Measurements from ENCODE around the gene NDUFS5.
A peak's percentile ranks its signal among the peaks of the same experiment; 100 is the strongest.
"Not testable (repeated sequence)": the region's sequence is repeated elsewhere in the genome, so short reads cannot be mapped to it uniquely, and the experiment has no call there.

Gene NDUFS5

GRCh38 chr1:39026051-39026865, at the start of gene NDUFS5:
NDUFS5 (plus strand) TSS chr1:39026350; CDS start chr1:39028725, 2,375 bp downstream.
- DNase-seq (ENCODE audit: low spot score): peak; percentile 45

- not testable (repeated sequence) for DNase-seq (ENCODE audit: low spot score)
These were observed 48.5 kb upstream of the NDUFS5 start for GRCh38 chr1:38977399-38978244.

GRCh38 chr1:38978245-38978542, 48.0 kb upstream of the NDUFS5 start:
- not testable (repeated sequence) for DNase-seq (ENCODE audit: low spot score)

GRCh38 chr1:38979380-38979779, 46.8 kb upstream of the NDUFS5 start:
- not testable (repeated sequence) for DNase-seq (ENCODE audit: low spot score)

- DNase-seq (ENCODE audit: low spot score): no peak
These were observed 36.2 kb upstream of the NDUFS5 start for GRCh38 chr1:38989979-38990378.

- DNase-seq (ENCODE audit: low spot score): no peak
These were observed 35.8 kb upstream of the NDUFS5 start for GRCh38 chr1:38990386-38990737.

GRCh38 chr1:38990738-38991637, 35.2 kb upstream of the NDUFS5 start, which contains the start of gene AKIRIN1:
AKIRIN1 (plus strand) TSS chr1:38991276; CDS start chr1:38991381, 105 bp downstream.
- peak; percentile 86 for DNase-seq (ENCODE audit: low spot score)

- peak; percentile 35 for DNase-seq (ENCODE audit: low spot score)
These were observed 34.3 kb upstream of the NDUFS5 start for GRCh38 chr1:38991638-38992411.

GRCh38 chr1:38992412-38993111, 33.6 kb upstream of the NDUFS5 start:
- no peak for DNase-seq (ENCODE audit: low spot score)

GRCh38 chr1:38994196-38994595, 32.0 kb upstream of the NDUFS5 start:
- no peak for DNase-seq (ENCODE audit: low spot score)

- no peak for DNase-seq (ENCODE audit: low spot score)
These were observed 28.9 kb upstream of the NDUFS5 start for GRCh38 chr1:38997034-38997900.

GRCh38 chr1:38997901-38998190, 28.3 kb upstream of the NDUFS5 start:
- DNase-seq (ENCODE audit: low spot score): no peak

- no peak for DNase-seq (ENCODE audit: low spot score)
These were observed 24.4 kb upstream of the NDUFS5 start for GRCh38 chr1:39001516-39002421.

GRCh38 chr1:39003281-39003680, 22.9 kb upstream of the NDUFS5 start:
- no peak for DNase-seq (ENCODE audit: low spot score)

- DNase-seq (ENCODE audit: low spot score): no peak
These were observed 22.4 kb upstream of the NDUFS5 start for GRCh38 chr1:39003794-39004193.

- no peak for DNase-seq (ENCODE audit: low spot score)
These were observed 19.9 kb upstream of the NDUFS5 start for GRCh38 chr1:39006287-39006686.

- DNase-seq (ENCODE audit: low spot score): no peak
These were observed 19.2 kb upstream of the NDUFS5 start for GRCh38 chr1:39006726-39007645.

GRCh38 chr1:39014956-39015355, 11.2 kb upstream of the NDUFS5 start:
- not testable (repeated sequence) for DNase-seq (ENCODE audit: low spot score)
